HG02938 (cell line): Measurements from ENCODE around the gene GBE1.
"Not testable (repeated sequence)": the region's sequence is repeated elsewhere in the genome, so short reads cannot be mapped to it uniquely, and the experiment has no call there.

Experiments
- ATAC-seq: cut with Tn5 transposase; IDR thresholded peaks from one replicate; pipeline ENCODE4 v1.9.1; 2021; ENCODE audit warnings: mild to moderate bottlenecking, moderate library complexity; ENCODE audit not compliant: unreplicated experiment

The GBE1 gene

DNA sequence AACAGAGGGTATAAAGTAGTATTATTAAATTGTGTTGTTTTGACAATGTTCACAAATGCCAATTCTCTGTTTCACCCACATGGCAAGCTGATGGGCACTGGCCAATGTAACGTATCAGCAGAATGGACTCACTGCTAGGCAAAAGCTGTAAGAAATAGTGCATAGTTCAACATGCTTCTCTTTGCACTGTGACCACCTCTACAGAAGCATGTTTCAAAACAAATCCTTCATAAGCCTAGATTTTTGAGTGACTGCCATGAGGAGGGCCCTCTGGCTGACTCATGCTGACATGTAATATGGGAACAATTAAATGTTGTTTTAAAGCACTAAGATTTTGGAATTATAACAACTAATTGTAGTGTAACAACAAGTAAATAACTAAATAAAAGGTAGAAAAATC, 3.2 kb downstream of the GBE1 start:
- ATAC-seq, result no peak

DNA sequence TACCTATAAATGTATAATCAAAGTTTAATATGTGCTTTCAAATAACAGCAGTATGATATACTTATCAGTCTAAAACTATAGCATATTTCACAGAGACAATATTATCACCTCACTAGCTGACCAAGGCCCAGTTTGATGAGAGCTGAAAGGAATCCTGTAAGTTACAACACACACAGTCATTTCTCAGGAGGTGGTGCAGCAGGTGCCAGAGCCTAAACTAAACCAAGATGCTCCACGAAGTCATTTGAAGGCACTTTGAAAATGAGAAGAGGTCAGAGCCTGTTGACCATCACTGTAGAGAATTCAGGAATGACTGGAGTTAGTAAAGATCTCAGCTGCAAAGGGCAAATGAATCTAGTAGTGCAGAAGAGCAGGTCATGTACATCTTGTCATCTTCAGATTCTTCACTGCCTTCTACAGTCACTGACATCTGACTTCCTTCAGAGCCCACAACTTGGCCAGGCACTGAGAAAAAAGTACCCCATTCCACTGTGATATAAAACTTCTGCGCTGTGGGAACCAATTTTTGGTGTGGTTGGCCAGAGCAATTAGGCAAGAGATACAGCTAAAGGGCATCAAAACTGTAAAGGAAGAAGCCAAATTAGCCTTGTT, 7.9 kb downstream of the GBE1 start:
- no peak for ATAC-seq

DNA sequence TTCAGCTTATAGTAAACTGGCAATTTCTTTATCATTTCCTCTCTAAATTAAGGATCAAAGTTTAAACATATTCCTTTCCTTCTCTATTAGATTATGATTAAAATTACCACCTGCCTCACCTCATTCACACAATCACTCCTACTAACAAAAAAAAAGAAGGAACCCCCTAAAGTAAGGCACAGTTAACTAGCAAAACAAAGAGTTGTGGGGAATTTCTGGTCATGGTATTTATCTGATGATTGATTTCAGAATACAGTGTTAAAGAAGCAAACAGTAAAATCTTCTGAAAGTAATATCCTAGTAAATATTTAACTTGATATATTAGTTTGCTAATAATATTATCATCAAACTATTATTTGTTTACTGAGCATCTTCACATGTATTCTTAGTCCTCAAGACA, 8.8 kb downstream of the GBE1 start:
- ATAC-seq, result no peak

DNA sequence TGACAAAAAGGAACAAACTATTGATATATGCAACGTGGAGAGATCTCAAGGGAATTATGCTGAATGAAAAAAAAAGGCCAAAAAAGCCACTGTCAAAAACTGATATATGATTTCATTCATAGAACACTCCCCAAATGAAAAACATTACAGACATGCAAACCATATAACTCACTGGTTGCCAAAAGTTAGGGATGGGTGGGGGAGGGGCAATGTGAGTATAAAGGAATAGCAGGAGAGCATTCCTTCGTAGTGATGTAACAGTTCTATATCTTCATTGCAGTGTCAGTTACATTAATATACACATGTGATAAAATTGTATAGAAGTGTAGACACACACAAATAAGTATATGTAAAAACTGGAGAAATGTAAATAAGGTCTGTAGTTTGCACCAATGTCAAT, 12.2 kb downstream of the GBE1 start:
- ATAC-seq, result no peak

DNA sequence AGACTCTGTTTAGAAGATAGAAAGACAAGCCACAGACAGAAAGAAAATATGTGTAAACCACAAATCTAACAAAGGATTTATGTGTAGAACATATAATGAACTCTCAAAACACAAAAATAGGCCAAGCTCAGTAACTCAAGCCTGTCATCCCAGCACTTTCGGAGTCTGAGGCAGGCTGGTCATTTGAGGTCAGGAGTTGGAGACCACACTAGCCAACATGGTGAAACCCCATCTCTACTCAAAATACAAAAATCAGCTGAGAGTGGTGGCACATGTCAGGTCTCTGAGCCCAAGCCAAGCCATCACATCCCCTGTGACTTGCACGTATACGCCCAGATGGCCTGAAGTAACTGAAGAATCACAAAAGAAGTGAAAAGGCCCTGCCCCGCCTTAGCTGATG, 14.2 kb downstream of the GBE1 start:
- ATAC-seq, result not testable (repeated sequence)

DNA sequence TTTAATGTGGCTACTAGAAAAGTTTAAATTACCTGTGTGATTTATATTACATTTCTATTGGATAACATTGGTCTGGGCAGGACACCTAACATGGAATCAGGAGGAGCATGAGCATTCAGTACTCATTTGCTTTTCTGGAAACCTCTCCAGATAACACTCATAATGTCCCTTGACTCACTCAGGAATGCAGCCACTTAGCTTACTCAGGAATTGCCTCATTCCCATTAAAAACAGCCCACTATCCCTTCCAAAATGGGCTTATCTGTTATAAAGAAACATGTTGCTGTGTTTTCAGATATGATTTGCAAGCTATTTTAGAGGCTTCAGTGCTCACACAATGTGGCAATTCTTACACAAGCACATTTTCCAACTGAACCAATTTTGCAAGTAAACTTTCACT, 17.1 kb downstream of the GBE1 start:
- no peak for ATAC-seq

DNA sequence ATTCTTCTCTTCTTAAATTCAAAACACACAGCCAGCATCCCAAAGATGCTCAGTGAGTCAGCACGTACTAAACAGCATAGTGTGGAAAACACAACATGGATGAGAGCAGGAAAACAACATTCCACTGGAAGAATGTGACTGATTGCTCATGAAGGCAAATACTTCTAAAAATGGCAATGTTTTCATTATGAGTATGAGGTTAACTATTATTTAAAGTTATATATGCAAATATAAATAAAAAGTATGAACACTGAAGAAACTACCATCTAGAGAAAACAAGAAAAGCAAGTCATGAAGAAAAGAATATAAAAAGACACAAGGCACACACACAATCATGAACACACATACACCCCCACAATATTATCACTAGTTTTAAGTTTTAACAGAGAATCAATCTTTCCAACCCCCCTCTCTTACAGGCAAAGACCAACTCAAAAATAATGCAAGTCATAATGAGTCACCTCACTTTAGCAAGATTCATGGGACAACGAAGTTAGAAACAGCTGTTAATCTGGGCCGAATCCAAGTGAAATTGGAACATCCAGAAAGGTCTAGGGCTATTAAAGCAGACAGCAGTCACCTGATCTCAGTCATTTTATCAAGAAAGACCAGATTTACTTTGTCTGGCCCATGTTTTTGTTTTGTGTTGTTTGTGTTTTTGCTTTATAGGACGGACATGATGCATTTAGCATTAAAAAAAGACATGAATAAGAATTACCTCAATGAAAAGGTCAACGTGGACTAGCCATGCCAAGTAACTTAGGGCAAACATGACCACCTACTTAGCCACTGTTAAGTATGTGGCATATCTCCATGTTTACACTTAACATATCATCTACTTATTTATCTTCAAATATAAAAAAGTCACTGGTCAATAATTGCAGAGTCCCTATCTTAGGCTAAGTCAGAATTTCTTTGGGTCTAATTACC, 18.1 kb downstream of the GBE1 start:
- ATAC-seq, result no peak

DNA sequence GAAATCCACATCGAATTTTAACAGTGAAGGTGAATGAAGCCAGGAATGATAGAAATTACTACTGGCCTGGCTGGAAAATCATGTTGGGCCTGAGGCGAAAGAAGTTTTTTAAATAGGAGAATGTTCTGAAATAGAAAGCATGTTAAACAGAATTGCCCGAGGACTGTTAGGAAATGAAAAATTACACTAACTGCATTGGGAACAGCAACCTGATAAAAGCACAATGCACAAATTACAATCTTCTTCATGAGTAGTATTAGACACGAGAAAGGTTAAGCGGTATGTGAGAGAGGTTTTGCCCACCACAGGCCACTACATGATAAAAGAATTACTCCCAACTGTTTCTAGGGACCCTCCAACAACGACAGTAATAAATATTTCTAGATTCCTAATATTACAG, 18.9 kb downstream of the GBE1 start:
- ATAC-seq, result no peak

DNA sequence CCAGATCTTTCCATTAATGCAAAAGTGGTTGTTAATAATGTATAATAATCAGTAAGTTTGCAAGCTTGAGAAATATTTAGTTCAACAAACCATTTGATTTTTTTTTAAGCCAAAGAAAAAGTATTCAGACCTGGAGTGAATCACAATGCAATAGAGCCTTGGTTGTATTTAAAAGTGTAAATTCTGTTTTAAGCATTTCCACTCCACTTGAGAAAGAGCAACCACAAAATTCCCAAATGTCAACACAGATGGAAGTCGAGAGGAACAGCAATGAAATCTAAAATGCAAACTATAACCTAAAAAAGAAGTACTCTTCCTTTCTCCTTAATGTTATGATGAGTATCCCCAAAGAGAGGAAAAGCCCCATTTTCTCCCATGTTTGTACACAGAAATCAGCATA, 20.2 kb downstream of the GBE1 start:
- ATAC-seq, result no peak

DNA sequence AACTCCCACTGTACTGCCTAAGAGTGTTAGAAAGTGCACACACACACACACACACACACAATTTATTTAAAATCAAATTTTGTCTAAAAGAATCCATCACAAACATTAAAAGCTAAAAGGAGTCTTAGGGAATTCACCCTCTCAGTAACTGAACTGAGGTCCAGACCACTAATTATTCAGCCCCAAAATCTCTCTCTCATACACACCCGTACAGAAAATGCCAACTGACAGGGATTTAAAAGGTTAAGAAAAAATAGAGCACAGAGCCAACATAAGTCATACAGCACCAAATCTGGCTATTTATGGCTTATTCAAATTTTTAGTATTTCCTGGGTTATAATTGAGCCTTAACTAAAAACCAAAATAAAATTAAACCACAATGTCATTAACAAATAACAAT, 20.7 kb downstream of the GBE1 start:
- no peak for ATAC-seq

DNA sequence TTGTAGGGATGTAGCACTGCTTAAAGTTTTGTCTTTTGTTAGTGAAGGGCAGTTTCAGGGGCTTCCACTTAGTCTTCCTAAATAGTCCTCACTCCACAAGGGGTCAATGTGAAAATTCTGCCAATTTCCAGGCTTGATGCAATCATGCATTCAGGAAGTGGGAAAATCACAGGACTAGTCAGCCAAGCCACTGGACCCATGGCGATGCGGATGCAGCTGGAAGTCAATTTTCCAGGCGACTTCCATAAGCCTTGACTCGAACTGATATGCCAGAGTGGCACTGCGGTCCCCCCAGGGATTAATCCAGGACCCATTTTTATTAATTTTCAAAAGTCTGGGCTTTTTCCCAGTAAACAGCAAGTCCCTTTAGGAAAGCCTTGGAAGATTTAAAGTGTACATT, 26.1 kb downstream of the GBE1 start:
- no peak for ATAC-seq

DNA sequence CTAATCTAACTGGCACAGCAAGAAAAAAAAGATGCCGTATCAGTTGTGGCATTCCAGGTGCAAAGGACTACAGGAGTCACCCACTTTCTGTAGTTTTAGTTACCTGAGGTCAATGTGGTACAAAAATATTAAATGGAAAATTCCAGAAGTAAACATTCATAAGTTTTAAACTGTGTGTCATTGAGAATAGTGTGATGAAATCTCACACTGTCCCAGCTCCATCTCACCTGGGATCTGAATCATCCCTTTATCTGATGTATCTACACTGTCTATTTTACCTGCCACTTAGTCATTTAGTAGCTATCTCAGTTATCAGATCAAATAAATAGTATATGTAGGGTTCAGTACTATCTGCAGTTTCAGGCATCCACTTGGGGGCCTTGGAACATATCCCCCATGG, 26.7 kb downstream of the GBE1 start:
- ATAC-seq, result no peak

DNA sequence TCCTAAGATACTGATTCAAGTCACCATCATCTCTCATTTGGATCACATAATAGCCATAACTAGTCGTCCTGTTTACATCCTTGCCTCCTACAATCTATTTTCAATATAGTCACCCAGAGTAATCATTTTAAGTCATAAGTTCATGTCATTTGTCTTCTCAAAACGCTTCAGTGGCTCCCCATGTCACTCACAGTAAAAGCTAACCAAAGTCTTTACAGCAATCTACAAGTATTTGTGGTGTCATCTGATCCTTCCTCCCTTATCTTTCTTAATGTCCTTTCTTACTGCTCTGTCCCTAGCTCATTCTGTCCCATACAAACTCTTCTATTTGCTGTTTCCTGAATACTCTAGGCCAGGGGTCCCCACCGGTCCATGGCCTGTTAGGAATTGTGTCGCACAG, 28.8 kb downstream of the GBE1 start:
- ATAC-seq, result no peak

DNA sequence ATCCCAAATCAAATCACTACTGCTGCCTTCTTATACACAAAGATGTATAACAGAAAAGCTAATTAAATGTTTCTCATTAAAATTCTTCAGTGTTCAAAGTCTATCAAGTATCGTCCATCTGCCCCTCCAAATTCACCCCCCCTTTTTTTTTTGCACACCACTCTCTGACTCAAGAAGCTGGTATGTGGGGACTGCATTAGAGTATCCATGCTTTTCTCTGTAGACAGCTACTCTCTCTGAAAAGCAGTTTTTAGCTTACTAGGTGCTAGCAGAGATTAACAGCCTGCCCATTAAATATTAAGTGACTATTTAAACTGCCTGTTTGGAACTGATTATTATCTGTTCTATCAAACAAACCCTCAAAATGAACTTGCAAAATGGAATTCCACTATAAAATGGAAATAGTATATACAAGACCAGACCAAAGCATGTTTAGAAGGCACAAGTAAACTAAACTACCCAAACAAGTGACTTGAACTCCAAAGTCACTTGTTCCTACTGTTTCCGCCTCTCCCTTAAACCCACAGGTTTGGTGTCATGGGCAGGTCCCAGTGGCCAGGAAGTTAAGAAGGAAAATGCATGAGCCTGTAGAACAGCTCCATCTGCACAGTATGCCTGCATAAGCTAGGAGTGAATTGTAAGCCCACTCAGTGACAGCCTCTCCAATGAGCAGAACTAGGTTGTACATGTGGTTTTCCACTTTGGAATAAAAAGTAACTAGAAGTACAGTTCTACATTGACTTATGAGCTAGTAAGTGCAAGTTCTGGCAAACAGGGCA, 32.5 kb downstream of the GBE1 start:
- ATAC-seq, result no peak

DNA sequence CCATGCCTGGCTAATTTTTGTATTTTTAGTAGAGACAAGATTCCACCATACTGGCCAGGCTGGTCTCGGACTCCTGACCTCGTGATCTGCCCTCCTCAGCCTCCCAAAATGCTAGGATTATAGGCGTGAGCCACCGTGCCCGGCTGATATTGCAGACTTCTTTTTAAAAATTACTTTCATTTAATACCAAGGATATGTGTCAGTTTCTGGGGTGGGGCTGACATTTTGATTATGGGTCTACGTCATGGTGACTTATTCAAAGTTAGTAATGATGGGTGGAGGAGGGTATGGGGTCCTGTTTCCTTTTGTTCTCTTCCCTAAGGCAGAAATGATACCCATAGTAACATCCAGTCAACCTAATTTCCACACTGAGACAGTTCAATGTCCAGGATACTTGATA, 34.7 kb downstream of the GBE1 start:
- no peak for ATAC-seq

DNA sequence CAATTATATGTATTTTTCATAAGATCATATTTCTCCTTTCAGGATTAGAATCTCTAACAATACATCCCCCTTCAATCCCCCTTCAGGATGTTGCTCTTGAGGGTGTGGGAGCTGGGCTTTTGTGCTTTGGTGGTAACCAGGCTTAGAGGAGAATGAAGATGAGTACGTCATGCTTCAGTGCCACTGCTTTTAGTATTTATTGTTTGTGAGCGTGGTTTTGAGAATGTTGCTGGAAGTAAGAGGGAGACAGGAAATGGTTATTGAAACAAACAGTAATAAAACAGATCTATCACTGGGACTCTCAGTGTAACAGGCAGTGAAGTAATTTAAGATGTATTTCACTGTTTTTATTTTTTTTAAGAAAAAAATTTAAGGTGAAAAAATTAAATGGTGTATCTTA, 35.3 kb downstream of the GBE1 start:
- no peak for ATAC-seq

DNA sequence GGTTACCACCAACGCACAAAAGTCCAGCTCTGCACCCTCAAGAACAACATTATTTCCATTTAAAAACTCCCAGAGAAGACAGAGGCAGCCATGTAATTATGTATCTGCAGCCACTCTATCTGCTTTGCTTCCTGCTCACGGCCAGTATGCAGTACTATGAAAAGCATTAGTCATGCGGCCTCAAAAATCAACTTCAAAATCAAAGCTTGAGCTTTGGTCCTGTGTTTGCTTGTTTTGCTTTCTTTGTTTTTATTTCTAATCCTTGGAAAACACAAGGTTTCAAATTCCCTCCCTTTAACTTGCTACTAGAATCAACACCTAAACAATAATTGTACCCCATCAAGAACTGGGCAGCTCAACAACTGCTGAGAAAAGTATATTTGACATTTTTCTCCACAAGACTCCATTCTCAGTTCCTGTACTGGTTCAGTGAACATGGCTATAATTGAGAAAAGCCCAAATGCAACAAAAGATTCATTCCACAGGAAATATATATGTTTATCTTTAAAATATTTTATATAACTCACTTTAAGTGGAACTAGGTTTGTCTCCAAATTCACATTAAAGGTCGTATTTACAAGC, 37.6 kb downstream of the GBE1 start:
- ATAC-seq, result no peak

DNA sequence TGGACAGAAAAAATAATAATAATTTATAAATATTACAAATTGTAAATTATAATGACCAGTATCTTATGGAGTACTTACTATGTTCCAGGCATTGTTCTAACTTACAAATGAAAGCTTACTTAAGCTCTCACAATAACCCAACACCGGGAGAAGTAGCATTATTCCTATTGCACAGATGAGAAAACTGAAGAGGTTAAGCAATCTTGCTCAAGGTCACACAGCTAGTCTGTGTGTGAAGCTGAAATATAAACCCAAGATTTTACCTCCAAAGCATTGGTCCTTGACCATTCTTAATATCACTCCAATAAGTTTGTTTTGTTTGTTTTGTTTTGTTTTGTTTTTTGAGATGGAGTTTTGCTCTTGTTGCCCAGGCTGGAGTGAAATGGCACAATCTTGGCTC, 43.1 kb downstream of the GBE1 start:
- ATAC-seq, result no peak

DNA sequence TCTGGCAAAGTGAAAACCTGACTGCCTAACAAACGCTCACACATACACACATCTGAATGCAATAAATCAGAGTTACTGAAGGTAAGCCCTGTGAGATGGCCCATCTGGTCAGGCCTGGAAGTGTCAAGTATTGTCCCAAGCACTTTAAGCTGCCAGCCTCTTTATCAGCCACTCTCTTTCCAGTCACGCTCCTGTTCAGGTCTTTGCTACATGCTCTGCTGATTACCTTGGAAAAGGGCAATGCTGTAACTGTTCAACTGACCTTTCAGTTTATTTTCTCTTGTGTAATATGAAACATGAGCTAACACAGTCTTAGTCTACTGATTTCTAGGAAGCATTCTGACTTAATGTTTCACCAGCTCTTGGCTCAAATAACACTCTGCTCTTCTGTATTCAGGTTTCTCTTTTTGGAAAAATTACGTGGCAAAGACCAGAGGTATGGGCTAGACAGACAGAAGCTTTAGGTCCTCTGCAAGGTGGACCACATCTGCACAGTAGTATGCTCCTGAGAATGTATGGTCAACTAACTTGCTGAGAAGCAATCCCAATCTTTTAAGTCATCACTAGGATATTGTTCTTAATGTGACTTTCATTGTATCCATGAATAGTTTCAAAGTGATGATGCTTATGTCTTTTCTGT, 44.5 kb downstream of the GBE1 start:
- no peak for ATAC-seq

DNA sequence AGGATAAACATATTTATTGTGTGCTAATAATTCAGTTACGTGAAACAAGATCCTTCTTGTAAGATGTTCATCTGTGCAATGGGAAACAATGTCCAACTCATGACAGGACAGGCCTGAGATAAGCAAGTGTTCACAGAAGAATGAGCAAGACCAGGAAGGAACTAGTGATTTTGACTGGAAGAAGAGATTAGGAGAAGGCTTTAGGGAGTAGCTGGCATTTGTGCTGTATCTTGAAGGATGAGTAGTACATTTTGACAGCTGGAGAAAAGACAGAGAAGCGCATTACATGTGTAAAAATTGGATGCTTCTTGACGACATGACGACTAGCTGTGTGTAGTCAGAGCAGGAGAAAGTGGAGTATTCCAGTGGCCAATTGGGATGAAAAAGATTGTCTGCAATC, 48.4 kb downstream of the GBE1 start:
- no peak for ATAC-seq

DNA sequence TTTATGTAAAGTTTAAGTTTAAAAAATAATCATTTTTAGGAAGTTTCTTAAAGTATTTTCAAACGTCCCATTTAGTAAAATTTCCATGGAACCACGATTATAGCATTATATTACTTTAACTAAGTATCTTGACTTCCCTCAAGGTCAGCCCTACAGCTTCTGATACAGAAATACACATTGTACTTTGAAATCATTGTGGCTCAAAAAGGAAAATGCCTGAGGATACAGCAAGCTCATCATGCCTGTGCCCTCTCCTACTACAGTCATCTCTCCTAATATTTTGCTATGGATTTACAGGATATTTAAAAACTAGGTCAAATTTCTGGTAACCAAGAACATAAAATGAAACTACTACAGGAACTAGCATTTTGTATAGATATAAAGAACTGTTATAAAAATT, 51.8 kb downstream of the GBE1 start:
- no peak for ATAC-seq
